Loucy (cell line): ENCODE data around the gene PALD1.

Experiments used
- EZH2phosphoT487 ChIP-seq: fragments of 200-600 bp; IDR thresholded peaks from 2 replicates; pipeline ENCODE4 v1.6.1; 2018; ENCODE audit warnings: antibody characterized with exemption, mild to moderate bottlenecking, moderate library complexity, borderline replicate concordance
- TF ChIP-seq, protein P1 (sequence below): fragments of 200-600 bp; sonication (generic); conservative IDR thresholded peaks from 2 replicates; pipeline ENCODE4 v1.5.1; 2014; ENCODE audit warnings: mild to moderate bottlenecking, antibody characterized with exemption, low read length

DNA sequence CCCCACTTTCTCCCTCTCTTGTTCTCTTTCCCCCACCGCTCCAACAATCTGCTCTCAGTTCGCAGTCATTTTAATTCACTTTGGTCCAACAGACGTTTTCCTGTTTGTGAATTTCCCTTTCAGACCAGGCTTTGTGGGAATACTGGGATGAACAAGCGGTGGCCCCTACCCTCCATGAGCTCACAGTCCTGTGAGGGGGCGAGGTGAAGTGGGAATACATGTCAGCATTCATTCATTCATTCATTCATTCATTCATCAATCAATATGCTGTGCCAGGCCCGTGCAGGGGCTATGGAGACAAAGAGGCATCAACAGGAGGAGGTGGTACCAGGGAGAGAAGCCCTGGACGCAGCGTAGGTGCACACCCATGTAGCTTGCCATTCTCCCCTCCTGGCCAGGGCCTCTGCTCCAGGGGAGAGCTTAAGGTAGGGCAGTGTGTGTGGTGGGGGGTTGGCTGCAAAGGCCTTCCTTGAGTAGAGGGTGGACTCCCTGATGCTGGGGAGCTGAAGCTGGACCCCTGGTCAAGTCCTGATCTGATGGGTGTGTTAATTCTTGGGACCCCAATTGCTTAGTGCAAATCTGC is 107.9 kb downstream of the PALD1 start:
- TF ChIP-seq, protein P1, sequence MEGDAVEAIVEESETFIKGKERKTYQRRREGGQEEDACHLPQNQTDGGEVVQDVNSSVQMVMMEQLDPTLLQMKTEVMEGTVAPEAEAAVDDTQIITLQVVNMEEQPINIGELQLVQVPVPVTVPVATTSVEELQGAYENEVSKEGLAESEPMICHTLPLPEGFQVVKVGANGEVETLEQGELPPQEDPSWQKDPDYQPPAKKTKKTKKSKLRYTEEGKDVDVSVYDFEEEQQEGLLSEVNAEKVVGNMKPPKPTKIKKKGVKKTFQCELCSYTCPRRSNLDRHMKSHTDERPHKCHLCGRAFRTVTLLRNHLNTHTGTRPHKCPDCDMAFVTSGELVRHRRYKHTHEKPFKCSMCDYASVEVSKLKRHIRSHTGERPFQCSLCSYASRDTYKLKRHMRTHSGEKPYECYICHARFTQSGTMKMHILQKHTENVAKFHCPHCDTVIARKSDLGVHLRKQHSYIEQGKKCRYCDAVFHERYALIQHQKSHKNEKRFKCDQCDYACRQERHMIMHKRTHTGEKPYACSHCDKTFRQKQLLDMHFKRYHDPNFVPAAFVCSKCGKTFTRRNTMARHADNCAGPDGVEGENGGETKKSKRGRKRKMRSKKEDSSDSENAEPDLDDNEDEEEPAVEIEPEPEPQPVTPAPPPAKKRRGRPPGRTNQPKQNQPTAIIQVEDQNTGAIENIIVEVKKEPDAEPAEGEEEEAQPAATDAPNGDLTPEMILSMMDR, result no peak
- TF ChIP-seq EZH2phosphoT487, result no peak
